ENCODE results near the gene DNAJC3.

DNA sequence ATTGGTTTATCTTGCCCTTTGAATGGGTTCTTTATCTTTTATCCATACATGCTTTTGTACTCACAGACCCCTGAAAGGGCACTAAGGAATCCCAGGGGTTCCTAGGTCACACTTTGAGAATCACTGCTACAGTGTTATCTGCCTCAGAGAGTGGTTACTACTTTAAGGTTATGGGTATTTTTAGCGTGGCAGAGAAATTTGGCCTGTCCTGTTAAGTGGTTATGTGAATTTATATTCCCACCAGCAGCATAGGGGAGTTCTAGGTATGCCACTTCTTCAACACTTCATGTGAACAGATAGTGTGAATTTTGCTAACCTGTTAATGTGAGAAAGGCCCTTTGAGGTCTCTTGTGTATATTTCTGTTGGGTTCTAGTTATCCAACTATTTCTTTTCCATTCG, 75.7 kb downstream of the DNAJC3 start:
- TF ChIP-seq EZH2 (IDR thresholded peaks at IDR 0.05) (no peak), POLR2AphosphoS5 (IDR thresholded peaks at IDR 0.05; ENCODE audit: borderline replicate concordance, low read depth, low read length) (no peak), FOXP2 (optimal IDR thresholded peaks at IDR 0.05; ENCODE audit: control extremely low read depth, extremely low read length, insufficient read depth) (no peak)

Measured in SK-N-MC (cell line).